Spleen (tissue), 7 donors: ENCODE data around the gene RNF224.

Experiments used
- POLR2A ChIP-seq, 3 donors: fragments of 450-650 bp; IDR thresholded peaks; one replicate each; pipeline ENCODE4 v1.5.1; 2017; ENCODE audit warnings: antibody characterized with exemption in 3 of 3, mild to moderate bottlenecking in 1 of 3
- POLR2AphosphoS5 ChIP-seq, 3 donors: sonication (generic); formaldehyde crosslinking; IDR thresholded peaks; one replicate each; pipeline ENCODE4 v1.5.1; 2017; ENCODE audit warnings: antibody characterized with exemption in 3 of 3
- TF ChIP-seq, protein P1 (sequence below), 11 experiments: fragments of 200-600 bp in 7 of 11; fragments of 450-650 bp in 4 of 11; sonication (generic) in 4 of 11; IDR thresholded peaks in 8 of 11; conservative IDR thresholded peaks in 3 of 11; 1 replicate in 7 of 11; 2 replicates in 4 of 11; pipeline versions ENCODE4 v1.4.0 to v1.8.0; 2016 to 2021; ENCODE audit warnings: antibody characterized with exemption in 11 of 11, inconsistent platforms in 4 of 11, mild to moderate bottlenecking in 1 of 11
- donor health status: DM: no; HTN: no; CAD: no; lungs with moderate emphysema.
- donor health status: DM: no; HTN: no; CAD: no.
- donor health status: DM: no; HTN: no; CAD: no.

DNA sequence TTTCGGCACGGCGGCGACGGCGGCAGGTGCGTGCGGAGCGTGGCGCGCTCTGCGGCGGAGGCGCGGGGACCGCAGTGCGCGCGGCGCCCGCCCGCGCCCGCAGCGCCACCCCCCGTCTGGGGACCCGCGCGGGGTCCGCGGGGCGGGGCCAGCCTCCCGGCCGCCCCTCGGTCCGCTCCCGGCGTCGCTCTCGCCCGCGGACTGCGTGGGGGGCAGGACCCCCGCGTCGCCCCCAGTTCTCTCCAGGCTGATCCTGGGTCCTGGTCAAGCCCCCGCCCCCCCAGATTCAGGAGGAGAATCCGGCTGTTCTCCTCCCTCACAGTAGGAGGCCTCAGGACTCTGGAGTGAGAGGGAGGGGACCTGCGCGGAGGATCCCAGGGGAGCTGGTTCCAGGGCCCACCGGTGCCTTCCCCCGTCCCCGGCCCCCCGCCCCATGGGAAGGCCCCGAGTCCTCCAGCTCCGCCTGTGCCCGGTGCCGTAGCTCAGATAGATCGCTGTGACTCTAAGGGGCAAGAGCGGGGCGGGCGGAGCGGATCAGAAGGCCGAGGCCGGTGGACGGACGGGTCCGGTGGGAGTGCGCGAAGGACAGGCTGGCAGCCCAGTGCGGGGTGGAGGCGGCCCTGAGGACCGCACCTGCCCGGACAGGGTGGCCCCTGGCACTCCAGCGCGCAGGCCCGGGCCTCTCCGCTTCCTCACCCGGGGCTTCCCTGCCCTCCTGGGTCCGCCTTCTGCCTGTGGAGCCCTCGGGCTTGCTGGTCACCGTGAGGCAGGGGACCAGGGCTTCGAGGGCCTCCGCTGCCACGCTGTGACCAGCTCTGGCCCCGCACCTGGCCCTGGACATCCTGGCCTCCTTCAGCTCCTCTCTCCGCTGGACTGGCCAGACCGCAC, 4.9 kb upstream of the RNF224 start, which contains the start of gene RNF208:
- TF ChIP-seq, protein P1, sequence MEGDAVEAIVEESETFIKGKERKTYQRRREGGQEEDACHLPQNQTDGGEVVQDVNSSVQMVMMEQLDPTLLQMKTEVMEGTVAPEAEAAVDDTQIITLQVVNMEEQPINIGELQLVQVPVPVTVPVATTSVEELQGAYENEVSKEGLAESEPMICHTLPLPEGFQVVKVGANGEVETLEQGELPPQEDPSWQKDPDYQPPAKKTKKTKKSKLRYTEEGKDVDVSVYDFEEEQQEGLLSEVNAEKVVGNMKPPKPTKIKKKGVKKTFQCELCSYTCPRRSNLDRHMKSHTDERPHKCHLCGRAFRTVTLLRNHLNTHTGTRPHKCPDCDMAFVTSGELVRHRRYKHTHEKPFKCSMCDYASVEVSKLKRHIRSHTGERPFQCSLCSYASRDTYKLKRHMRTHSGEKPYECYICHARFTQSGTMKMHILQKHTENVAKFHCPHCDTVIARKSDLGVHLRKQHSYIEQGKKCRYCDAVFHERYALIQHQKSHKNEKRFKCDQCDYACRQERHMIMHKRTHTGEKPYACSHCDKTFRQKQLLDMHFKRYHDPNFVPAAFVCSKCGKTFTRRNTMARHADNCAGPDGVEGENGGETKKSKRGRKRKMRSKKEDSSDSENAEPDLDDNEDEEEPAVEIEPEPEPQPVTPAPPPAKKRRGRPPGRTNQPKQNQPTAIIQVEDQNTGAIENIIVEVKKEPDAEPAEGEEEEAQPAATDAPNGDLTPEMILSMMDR (IDR thresholded peaks at IDR 0.05 in 8 of 11, conservative IDR thresholded peaks at IDR 0.05 in 3 of 11), result no peak
- no peak for TF ChIP-seq POLR2A (IDR thresholded peaks at IDR 0.05)
- no peak for TF ChIP-seq POLR2AphosphoS5 (IDR thresholded peaks at IDR 0.05)
